SIG-M5 (cell line): ENCODE measurements around the gene GPR17.

Source experiments
- DNase-seq: peaks from one replicate; lab custom pipeline; 2025; lab: John Stamatoyannopoulos, UW

Gene GPR17

GRCh38 chr2:127654838-127655175 lies 8.9 kb downstream of the GPR17 start:
- DNase-seq: no peak

- DNase-seq: no peak
These were observed 9.5 kb downstream of the GPR17 start for GRCh38 chr2:127655209-127656073.

GRCh38 chr2:127656569-127657231 lies 10.7 kb downstream of the GPR17 start:
- no peak for DNase-seq

- DNase-seq: no peak
These were observed 11.3 kb downstream of the GPR17 start for GRCh38 chr2:127657232-127657595.

GRCh38 chr2:127658146-127658545 lies 12.2 kb downstream of the GPR17 start:
- DNase-seq: no peak

GRCh38 chr2:127658641-127659407 lies 12.9 kb downstream of the GPR17 start:
- no peak for DNase-seq

GRCh38 chr2:127659408-127660290 lies 13.7 kb downstream of the GPR17 start:
- no peak for DNase-seq

- no peak for DNase-seq
These were observed 14.3 kb downstream of the GPR17 start for GRCh38 chr2:127660291-127660578.

- no peak for DNase-seq
These were observed 15.2 kb downstream of the GPR17 start for GRCh38 chr2:127661072-127661649.

GRCh38 chr2:127661949-127662510 lies 16.1 kb downstream of the GPR17 start:
- DNase-seq: no peak

- DNase-seq: no peak
These were observed 17.1 kb downstream of the GPR17 start for GRCh38 chr2:127662937-127663565.

GRCh38 chr2:127663566-127664064 lies 17.7 kb downstream of the GPR17 start:
- DNase-seq: no peak

GRCh38 chr2:127664065-127664894 lies 18.3 kb downstream of the GPR17 start:
- no peak for DNase-seq

- no peak for DNase-seq
These were observed 18.9 kb downstream of the GPR17 start for GRCh38 chr2:127664895-127665225.

- DNase-seq: no peak
These were observed 19.4 kb downstream of the GPR17 start for GRCh38 chr2:127665267-127665893.

GRCh38 chr2:127669056-127669455 lies 23.1 kb downstream of the GPR17 start:
- no peak for DNase-seq

GRCh38 chr2:127670055-127670956 lies 24.4 kb downstream of the GPR17 start:
- DNase-seq: no peak

GRCh38 chr2:127670957-127671290 lies 25.0 kb downstream of the GPR17 start:
- no peak for DNase-seq
